Suppressor macrophage treated with lipopolysaccharide for 1 hour (primary cell): ENCODE measurements around the gene RHOD.

Experiments used
- DNase-seq, 3 donors: peaks; one replicate each; pipeline ENCODE4 v3.0.0-alpha.2; 2020 to 2022

RHOD gene, protein sequence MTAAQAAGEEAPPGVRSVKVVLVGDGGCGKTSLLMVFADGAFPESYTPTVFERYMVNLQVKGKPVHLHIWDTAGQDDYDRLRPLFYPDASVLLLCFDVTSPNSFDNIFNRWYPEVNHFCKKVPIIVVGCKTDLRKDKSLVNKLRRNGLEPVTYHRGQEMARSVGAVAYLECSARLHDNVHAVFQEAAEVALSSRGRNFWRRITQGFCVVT

GRCh38 chr11:67056267-67057204 lies at the start of gene RHOD:
RHOD (plus strand) TSS chr11:67056847; CDS start chr11:67056903, 56 bp downstream.
- DNase-seq, result peak in 1 of 3 donors; percentile 58

DNA sequence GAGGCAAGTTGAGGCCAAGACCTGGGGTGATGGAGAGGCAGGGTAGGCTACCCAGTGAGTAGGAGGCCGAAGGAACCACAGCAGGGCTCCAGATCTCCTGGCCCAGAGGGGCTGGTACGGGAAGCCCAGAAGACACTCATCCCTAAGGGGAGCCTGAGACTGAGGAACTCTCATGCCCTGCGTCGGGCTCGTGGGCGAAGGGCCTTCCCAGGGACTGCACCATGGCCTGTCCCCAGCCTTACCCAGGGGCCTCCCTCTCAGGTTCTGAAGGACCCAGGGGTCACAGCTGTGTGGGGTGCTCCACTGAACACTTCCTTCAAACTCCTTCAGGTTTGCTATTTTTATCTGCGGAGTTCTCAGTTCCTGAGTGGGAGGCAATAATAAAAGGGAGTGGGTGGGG lies 49.5 kb upstream of the RHOD start:
- DNase-seq, result peak; percentile 59 to 84 (median 75)

DNA sequence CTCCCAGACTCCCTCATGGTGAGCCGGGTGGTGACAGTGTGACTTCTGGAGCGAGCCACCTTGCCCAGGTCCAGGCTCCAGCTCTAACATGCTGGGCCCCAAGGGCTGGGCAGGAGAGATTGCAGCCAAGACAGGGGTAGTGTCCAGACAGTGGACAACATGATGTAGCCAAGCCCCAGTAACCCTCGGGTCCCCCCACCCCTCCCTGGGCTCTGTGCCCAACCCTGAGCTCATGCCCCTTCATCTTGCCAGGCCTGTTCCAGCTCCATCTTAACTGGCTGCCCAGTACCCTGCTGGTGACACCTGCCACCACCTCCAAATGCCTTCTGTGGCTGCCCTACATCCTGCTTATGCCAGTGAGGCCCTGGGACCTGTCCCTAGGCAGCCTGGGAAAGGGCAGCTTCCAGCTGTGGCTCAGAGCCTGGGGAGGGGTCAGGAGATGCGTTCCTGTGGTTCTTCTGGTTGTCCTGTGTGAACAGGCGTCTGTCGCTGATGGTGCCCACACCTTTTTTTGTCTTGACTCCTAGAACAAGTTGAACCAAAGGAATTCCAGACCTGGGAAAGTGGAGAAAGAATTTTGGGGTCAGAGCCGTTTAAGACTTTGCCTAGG lies 46.2 kb upstream of the RHOD start:
- no peak for DNase-seq

GRCh38 chr11:67013511-67014045 lies 43.1 kb upstream of the RHOD start:
- DNase-seq, result no peak

DNA sequence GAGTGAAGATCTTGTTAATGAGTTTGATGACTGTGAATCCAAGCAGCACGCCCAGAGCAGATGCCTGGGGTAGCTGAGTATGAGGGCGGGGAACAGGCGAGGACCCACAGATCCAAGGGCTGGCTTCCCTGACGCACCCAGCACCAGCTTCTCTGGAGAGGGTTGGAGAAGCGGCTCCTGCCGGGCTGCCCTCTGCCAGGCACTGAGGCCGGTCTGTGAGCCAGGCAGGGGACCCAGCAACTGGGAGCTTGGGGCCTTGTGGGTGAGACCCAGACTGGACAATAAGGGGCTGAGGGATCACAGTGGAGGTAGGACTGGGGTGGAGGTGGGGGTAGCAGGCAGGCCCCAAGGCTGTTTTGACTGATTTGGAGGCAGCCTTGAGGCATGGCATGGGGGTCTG lies 42.3 kb upstream of the RHOD start:
- DNase-seq, result no peak

GRCh38 chr11:67015048-67015447 lies 41.6 kb upstream of the RHOD start:
- no peak for DNase-seq

DNA sequence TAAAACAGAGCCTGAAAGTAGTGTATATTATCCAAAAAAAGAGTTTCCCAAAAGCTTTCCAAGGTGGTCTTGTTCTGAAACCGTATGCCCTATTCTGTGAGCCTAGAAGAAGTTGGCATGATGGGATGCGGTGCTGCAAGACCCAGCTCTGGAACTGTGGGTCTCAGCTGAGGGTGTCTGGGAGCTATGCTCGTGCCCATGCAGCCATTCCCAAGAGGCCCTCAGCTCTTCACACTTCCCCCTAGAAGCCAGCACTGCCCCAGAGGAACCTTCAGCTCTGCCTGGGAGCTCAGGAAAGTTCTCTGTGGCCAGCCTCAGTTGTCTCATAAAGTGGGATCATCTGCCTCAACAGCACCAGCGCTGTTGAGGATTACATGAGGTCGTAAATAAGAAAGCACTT lies 40.1 kb upstream of the RHOD start:
- no peak for DNase-seq

DNA sequence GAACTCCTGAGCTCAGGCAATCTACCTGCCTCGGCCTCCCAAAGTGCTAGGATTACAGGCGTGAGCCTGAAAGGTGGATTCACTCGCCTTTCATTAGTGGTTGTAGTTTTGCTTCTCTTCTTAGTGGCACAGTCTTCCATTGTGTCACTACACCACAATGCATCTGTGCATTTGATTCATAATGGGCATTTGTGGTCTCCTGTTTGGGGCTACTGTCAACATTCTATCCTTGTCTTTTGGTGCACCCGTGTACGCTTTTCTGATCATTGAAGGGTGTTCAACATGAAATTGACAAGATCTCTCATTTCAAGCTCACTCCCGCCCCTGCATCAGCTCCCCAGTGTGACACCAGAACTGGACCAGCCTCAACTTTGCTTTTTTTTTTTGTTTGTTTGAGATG lies 35.7 kb upstream of the RHOD start:
- DNase-seq, result no peak

- peak; percentile 53 to 58 (median 56) for DNase-seq
Observed at GRCh38 chr11:67022341-67022933, 34.2 kb upstream of the RHOD start.

DNA sequence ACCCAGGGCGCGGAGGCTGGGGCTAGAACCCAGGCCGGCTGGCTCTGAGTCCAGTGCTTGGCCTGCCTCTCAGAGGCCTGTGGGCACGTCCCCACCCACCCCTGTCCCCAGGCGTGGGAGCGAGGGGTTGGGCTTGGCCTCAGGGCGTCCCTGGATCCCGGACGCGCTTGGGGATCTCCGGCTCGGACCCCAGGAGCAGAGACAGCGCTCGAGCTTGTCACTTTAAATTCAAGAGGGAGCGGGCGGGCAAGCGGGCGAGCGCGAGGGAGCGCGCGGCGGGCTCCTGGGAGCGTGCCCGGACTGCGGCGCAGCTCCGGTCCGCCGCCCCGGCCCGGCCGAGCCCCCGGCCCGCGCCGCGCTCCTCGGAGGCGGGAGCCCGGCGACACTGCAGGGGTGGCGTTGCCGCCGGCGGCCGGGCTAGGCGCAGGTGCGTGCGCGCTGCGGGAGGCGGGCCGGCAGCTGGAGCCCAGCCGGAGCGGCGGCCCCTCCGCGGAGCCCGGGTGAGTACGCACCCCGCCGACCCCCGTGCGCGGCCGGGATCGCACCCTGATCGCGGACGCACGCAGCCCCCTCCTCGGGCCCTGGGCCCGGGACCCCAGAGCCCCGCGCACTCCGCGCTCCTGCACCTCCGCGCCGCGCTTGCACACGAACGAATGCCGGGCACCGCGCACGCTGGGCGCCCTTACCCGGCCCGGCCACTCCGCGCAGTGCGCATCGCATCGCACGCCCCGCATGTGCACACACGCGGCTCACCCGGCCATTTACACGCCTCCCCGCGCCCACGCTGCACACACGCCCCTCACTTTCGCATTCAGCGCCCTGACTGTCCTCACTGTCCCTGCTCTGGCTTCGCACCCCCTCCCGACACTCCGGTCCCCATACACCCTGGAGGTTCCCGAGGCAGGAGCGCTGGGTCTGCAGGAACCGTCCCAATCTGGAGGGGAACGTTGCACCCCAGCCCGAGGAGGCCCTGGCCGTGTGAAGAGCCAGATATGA lies 33.4 kb upstream of the RHOD start, which contains the start of gene SYT12:
Gene SYT12 (plus strand): TSS at position 174 of the 996 bp plus-strand sequence. CDS start 7,011 bp downstream, outside the sequence.
- DNase-seq, result peak; percentile 61 to 82 (median 64)

GRCh38 chr11:67023957-67024353 lies 32.7 kb upstream of the RHOD start:
- DNase-seq, result no peak

DNA sequence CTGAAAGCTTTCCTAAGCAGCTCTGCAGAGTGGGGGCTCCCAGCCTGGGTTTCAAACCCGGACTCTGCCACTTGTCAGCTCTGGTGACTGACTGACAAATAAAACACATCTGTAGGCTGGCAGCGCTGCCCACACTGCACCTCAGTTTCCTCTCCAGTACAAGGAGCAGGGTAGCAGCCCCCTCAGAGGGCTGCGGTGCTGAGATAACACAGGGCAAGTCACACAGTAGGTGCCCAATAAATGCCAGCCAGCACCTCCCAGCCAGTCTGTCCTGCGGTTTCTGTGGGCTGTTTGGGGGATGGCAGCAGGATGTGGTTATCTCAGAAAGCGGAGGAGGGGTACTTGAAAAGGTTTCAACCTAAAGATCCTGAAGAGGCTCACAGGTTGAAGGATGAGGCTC lies 32.2 kb upstream of the RHOD start:
- peak in 2 of 3 donors; percentile 28 to 31 for DNase-seq

DNA sequence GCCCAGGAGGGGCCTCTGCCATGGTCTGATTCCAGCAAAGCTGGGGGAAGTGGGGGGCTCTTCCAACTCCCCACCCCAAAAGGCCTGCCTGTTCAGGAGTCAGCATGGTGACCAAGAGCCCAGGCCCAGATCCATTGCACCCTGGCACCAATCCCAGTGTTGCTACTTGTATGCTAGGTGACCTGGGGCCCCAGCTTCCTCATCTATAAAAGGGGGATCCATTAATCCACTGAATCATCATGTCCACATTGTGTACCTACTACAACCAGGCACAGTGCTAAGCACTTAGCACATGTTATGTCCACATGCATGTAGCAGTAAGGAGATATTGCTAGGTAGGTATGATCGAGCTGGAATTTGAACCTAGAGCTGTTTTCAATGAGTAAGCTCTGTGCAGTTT lies 31.7 kb upstream of the RHOD start:
- DNase-seq, result no peak

- DNase-seq, result no peak
Observed at GRCh38 chr11:67025750-67026149, 30.9 kb upstream of the RHOD start.

DNA sequence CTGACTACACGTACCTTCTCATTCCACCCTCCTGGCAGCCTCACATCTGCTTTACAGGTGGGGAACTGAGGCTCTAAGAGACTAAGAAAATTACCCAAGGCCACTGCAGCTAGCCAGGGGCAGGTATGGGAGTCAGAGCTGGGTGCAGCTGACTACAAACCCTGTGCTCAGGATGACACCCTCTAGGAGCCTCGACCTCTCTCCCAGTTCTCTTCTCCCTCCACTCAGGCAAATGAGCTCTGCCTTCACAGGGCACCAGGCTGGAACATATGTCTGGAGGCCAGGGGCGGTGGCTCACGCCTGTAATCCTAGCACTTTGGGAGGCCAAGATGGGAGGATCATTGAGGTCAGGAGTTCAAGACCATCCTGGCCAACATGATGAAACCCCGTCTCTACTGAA lies 29.7 kb upstream of the RHOD start:
- no peak for DNase-seq

DNA sequence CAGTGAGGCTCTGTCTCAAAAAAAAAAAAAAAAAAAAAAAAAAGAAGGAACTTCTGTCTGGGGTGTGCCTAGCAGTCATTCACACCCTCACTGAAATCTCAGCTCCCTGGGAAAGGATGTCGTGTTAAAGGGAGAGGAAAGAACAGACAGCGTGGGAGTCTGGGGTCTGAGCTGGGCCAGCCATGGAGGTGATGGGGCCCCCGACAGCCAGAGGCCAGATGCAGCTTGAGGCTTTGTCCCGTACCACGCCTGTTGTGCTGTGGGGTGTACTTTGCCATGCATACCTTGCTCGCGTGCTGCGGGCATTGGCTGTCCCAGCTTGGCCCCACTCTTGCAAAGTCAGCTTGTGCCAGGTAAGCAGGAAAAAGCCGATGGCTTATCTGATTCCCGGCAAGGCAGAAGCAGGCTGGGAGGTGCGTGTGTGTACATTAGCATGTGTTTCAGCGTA lies 29.1 kb upstream of the RHOD start:
- peak; percentile 44 to 63 (median 49) for DNase-seq

GRCh38 chr11:67027943-67028542 lies 28.6 kb upstream of the RHOD start:
- DNase-seq, result no peak

DNA sequence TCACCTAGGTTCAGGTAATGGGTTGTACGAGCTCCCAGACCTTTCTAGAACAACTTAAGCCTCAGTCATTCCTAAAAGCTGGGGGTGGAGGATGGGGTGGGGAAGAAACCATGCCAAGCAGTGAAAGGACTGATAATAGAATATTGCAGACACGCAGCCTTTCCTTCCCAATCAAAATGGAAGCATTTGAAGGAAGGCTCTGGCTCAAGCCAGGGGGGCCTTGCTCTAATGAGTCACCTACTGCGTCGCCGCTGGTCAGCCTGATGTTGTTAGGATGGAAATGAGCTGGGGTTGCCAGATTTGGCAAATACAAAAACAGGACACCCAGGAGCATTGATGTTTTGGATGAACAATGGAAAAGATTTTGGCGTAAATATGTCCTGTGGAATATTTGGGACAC lies 27.5 kb upstream of the RHOD start:
- DNase-seq, result no peak

DNA sequence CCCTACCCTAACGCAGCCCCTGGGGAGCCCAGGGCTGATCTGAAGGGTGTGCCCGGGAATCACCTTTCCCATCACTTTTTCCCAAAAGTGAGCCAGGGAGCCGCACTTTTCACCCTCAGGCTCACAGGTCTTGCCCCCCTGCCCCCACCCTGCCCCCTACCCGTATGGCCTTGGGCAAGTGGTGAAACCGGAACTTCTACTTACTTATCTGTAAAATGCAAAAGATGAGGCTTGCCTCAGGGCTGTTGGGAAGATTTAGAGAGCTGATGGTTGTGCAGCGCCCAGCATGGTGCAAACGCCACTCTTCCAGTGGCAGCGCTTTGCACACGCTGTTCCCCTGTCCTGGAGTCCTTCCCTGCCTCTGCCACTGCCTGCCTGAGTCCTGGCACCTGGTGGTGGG lies 25.7 kb upstream of the RHOD start:
- DNase-seq, result no peak

DNA sequence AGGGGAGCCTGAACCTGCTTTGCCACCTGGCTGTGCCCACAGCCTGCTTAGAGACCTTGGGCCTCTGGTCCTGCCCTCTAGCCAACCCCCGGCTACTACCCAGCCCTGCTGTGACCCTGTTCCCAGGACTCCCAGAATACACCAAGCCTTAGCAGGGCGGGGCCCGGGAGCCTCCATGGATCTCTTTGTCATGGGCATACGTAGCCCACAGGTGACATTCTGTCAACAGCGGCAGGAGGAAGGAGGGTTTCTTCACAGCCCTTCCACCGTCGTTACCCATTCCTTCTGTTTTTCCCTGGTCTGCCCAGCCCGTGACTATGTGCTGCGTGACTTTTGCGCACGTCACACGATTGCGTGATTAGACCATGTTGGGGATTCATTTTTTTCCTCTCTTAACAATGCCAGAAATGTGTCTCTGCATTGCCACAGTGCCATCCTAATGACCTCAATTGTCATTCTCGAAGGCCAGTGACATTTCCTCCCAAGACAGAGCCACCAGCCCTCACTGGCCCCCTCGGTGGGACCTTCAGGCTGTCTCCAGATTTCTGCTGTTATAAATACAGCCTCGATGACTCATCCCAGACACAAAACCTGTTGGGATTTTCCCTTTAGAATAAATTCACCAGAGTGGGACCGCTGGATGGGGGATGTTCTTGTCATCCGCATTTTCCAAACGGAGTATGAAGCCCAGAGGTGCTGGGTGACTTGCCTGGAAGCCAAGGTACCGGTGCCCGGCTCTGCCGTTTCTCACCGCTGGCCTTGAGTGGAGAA lies 24.7 kb upstream of the RHOD start:
- DNase-seq, result no peak
